ENCODE results near the gene ATP1B3.
"Not testable (repeated sequence)": the region's sequence is repeated elsewhere in the genome, so short reads cannot be mapped to it uniquely, and the experiment has no call there.

ATP1B3 gene

GRCh38 chr3:141950572-141951493 lies 74.4 kb downstream of the ATP1B3 start:
- Histone ChIP-seq H3K9ac (ENCODE audit: low read length) (no peak overlapping the region), H3K9me3 (ENCODE audit: low read length) (no peaks in the 10 kb centered on the region), H3K27ac (ENCODE audit: low read depth, low read length) (no peak overlapping the region), H3K36me3 (ENCODE audit: insufficient read depth, low read length) (peaks cover 5% of the 10 kb centered on the region), H3K4me3 (ENCODE audit: low read depth in 1 of 2, low read length in 2 of 2) (no peak overlapping the region), H3K4me1 (ENCODE audit: insufficient read depth, low read length) (peaks cover 4% of the 10 kb centered on the region), H3K27me3 (ENCODE audit: control insufficient read depth in 1 of 2, insufficient read depth in 2 of 2, low read length in 2 of 2) (no peaks in the 10 kb centered on the region)

DNA sequence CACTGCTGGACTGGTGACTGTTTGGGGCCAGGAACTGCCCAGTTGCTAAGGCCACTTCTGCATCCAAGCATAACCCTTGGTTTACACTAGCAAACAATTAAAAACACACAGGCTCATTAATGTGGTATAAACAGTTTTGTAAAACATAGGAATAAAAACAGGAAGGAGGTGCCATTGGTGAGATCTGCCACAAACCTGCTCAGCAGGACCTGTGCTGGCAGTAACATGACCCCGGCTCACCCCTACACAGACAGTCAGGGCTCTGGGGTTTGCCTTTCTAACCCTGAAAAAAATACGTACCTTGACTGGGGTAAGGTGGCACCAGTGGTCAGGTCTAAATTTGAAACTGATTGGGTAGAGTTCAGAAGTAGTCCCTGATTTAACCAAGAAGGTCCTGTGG lies 76.2 kb downstream of the ATP1B3 start:
- Histone ChIP-seq H3K9me3 (ENCODE audit: low read length) (no peaks in the 10 kb centered on the region), H3K36me3 (ENCODE audit: insufficient read depth, low read length) (peaks cover 5% of the 10 kb centered on the region), H3K4me3 (ENCODE audit: low read depth in 1 of 2, low read length in 2 of 2) (no peak overlapping the region), H3K4me1 (ENCODE audit: insufficient read depth, low read length) (peaks cover 4% of the 10 kb centered on the region), H3K27ac (ENCODE audit: low read depth, low read length) (no peak overlapping the region), H3K9ac (ENCODE audit: low read length) (no peak overlapping the region), H3K27me3 (ENCODE audit: control insufficient read depth in 1 of 2, insufficient read depth in 2 of 2, low read length in 2 of 2) (no peaks in the 10 kb centered on the region)

GRCh38 chr3:141955175-141955574 lies 78.7 kb downstream of the ATP1B3 start:
- H3K4me1 ChIP-seq (ENCODE audit: insufficient read depth, low read length) = peaks cover 4% of the 10 kb centered on the region
- no peaks in the 10 kb centered on the region for H3K27me3 ChIP-seq (ENCODE audit: control insufficient read depth in 1 of 2, insufficient read depth in 2 of 2, low read length in 2 of 2)
- H3K9ac ChIP-seq (ENCODE audit: low read length) = no peak overlapping the region
- H3K4me3 ChIP-seq (ENCODE audit: low read depth in 1 of 2, low read length in 2 of 2) = peak overlapping the region in 1 of 2 donors; percentile 8
- H3K9me3 ChIP-seq (ENCODE audit: low read length) = no peaks in the 10 kb centered on the region
- H3K36me3 ChIP-seq (ENCODE audit: insufficient read depth, low read length) = peaks cover 1% of the 10 kb centered on the region
- H3K27ac ChIP-seq (ENCODE audit: low read depth, low read length) = no peak overlapping the region

DNA sequence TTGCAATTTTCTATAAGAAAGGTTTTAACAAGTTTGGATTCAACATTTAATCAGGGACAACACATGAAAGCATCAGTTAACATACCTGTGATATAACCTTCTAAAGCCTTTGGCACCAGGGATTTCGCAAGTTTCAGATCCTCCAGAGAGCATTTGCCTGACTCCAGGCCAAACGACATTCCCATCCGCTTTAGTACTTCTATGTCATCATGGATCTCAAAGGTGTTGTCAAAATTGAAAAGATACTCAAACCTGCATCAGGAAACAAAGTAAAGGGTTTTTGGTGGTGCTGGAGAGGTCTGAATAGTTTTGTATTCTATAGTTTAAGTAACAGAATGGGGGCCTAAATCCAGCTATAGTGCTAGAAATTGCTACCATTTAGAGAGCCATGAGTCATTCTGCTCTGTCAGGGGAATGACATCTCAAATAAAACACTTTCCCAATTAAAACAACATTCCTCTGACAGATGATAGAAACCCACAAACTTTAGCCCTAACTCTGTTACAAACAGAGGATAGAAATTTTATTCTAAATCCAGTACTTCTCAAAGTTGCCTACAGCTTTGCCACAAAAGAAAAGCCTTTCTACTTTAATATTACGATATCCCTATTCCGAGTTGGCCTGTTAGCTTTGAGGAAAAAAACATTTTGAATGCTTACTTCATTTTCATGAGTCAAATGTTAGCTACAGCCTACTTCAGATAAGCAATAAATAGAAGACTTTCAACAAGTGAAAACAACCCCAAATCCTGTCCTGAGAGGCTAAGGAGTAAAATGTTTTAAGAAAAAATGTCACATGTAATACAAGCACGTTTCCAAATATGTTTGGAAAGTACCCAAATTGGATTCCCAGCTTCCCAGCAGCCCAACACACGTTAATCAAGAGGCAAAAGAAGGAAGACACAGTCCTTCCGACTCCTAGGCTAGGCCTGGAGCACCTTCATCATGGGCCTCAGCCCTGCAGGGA lies 83.4 kb downstream of the ATP1B3 start:
- peaks cover 6% of the 10 kb centered on the region for H3K36me3 ChIP-seq (ENCODE audit: insufficient read depth, low read length)
- H3K9ac ChIP-seq (ENCODE audit: low read length) = no peak overlapping the region
- H3K4me1 ChIP-seq (ENCODE audit: insufficient read depth, low read length) = peaks cover 4% of the 10 kb centered on the region
- no peak overlapping the region for H3K4me3 ChIP-seq (ENCODE audit: low read depth in 1 of 2, low read length in 2 of 2)
- no peaks in the 10 kb centered on the region for H3K27me3 ChIP-seq (ENCODE audit: control insufficient read depth in 1 of 2, insufficient read depth in 2 of 2, low read length in 2 of 2)
- H3K27ac ChIP-seq (ENCODE audit: low read depth, low read length) = peak overlapping the region; percentile 46
- no peaks in the 10 kb centered on the region for H3K9me3 ChIP-seq (ENCODE audit: low read length)

DNA sequence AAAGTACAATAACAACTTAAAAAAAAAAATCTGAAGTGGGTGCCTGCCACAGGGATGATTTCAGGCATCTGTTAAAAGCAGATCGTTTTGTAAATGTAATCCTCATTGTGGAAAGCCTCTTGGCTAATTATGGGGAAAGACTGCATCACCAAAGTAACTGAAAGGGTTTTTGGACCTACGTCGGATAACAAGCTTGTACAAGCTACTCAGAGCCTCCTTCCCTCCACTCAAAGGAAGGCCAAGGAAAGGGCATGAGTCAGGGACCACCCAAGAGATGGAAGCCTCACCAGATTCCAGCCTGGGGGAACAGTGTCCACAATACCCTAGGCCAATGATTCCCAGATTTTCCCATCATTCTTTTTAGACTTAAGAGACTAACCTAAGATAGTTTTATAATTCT lies 84.3 kb downstream of the ATP1B3 start:
- no peaks in the 10 kb centered on the region for H3K9me3 ChIP-seq (ENCODE audit: low read length)
- H3K27me3 ChIP-seq (ENCODE audit: control insufficient read depth in 1 of 2, insufficient read depth in 2 of 2, low read length in 2 of 2) = no peaks in the 10 kb centered on the region
- H3K27ac ChIP-seq (ENCODE audit: low read depth, low read length) = no peak overlapping the region
- no peak overlapping the region for H3K9ac ChIP-seq (ENCODE audit: low read length)
- H3K36me3 ChIP-seq (ENCODE audit: insufficient read depth, low read length) = peaks cover 6% of the 10 kb centered on the region
- no peaks in the 10 kb centered on the region for H3K4me1 ChIP-seq (ENCODE audit: insufficient read depth, low read length)
- no peak overlapping the region for H3K4me3 ChIP-seq (ENCODE audit: low read depth in 1 of 2, low read length in 2 of 2)

- Histone ChIP-seq H3K27ac (ENCODE audit: low read depth, low read length) (no peak overlapping the region), H3K9ac (ENCODE audit: low read length) (no peak overlapping the region), H3K36me3 (ENCODE audit: insufficient read depth, low read length) (peaks cover 6% of the 10 kb centered on the region), H3K4me3 (ENCODE audit: low read depth in 1 of 2, low read length in 2 of 2) (no peak overlapping the region), H3K4me1 (ENCODE audit: insufficient read depth, low read length) (no peaks in the 10 kb centered on the region), H3K9me3 (ENCODE audit: low read length) (no peaks in the 10 kb centered on the region), H3K27me3 (ENCODE audit: control insufficient read depth in 1 of 2, insufficient read depth in 2 of 2, low read length in 2 of 2) (no peaks in the 10 kb centered on the region)
Observed at GRCh38 chr3:141963301-141963700, 86.9 kb downstream of the ATP1B3 start.

DNA sequence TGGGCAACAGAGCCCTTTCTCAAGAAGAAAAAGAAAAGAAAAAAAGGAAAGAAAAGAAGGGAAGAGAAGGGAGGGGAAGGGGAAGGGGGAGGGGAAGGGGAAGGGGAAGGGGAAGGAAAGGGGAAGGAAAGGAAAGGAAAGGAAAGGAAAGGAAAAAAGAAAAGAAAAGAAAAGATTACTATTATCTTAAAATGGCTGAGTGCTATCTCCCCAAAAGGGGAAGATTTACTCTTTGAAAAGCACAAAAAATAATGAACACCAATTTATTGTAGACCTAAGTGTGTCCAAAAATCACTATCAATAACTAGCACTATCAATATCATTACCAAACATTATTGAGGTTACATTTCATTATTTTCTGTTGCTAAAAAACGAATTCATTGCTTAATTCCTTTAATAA lies 89.0 kb downstream of the ATP1B3 start:
- no peak overlapping the region for H3K27ac ChIP-seq (ENCODE audit: low read depth, low read length)
- no peaks in the 10 kb centered on the region for H3K9me3 ChIP-seq (ENCODE audit: low read length)
- H3K4me1 ChIP-seq (ENCODE audit: insufficient read depth, low read length) = no peaks in the 10 kb centered on the region
- H3K9ac ChIP-seq (ENCODE audit: low read length) = no peak overlapping the region
- H3K36me3 ChIP-seq (ENCODE audit: insufficient read depth, low read length) = peaks cover 6% of the 10 kb centered on the region
- no peak overlapping the region for H3K4me3 ChIP-seq (ENCODE audit: low read depth in 1 of 2, low read length in 2 of 2)
- no peaks in the 10 kb centered on the region for H3K27me3 ChIP-seq (ENCODE audit: control insufficient read depth in 1 of 2, insufficient read depth in 2 of 2, low read length in 2 of 2)

- Histone ChIP-seq H3K9ac (ENCODE audit: low read length) (no peak overlapping the region), H3K4me3 (ENCODE audit: low read depth in 1 of 2, low read length in 2 of 2) (no peak overlapping the region), H3K9me3 (ENCODE audit: low read length) (no peaks in the 10 kb centered on the region), H3K4me1 (ENCODE audit: insufficient read depth, low read length) (no peaks in the 10 kb centered on the region), H3K27ac (ENCODE audit: low read depth, low read length) (no peak overlapping the region), H3K27me3 (ENCODE audit: control insufficient read depth in 1 of 2, insufficient read depth in 2 of 2, low read length in 2 of 2) (no peaks in the 10 kb centered on the region), H3K36me3 (ENCODE audit: insufficient read depth, low read length) (no peaks in the 10 kb centered on the region)
Observed at GRCh38 chr3:141969711-141970110, 93.3 kb downstream of the ATP1B3 start.

DNA sequence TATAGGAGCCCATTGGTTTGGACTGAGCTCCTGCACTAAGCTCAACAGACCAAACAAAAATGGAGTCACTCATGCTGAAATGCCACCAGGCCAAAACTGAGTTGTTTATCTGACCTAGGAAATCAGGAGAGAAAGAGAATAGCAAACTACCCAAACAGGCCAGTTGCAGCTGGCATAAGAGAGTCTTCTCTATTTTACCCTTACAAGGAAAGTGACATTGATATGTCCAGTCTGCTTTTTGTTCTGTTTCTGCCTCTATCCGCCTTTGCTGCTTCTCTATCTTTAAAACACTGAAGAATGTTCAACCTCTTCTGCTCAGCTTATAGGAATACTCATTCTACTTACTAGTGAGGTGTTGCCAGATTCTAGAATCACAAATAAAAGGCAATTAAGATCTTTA lies 95.1 kb downstream of the ATP1B3 start:
- Histone ChIP-seq H3K4me1 (ENCODE audit: insufficient read depth, low read length) (no peaks in the 10 kb centered on the region), H3K9me3 (ENCODE audit: low read length) (no peaks in the 10 kb centered on the region), H3K4me3 (ENCODE audit: low read depth in 1 of 2, low read length in 2 of 2) (no peak overlapping the region), H3K27ac (ENCODE audit: low read depth, low read length) (no peak overlapping the region), H3K36me3 (ENCODE audit: insufficient read depth, low read length) (no peaks in the 10 kb centered on the region), H3K27me3 (ENCODE audit: control insufficient read depth in 1 of 2, insufficient read depth in 2 of 2, low read length in 2 of 2) (no peaks in the 10 kb centered on the region), H3K9ac (ENCODE audit: low read length) (no peak overlapping the region)

DNA sequence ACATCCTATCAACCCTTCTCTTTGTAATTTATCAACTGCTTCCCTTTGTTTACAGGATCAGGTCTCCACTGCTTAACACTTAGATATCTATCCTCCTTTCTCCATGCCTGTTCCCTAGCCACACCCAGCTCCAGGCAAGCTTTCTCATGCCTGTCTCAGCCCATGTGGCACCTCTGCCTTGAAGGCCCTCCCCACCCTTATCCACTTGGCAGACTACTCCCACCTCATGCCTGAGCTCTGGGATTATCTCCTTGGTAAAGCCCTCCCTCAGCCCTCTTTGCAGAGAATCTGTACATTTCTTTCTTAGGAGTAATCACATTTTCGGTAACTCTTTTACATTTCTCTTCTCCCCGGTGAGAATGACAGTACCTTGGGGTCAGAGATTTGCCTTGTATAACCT lies 96.0 kb downstream of the ATP1B3 start:
- no peaks in the 10 kb centered on the region for H3K9me3 ChIP-seq (ENCODE audit: low read length)
- H3K27me3 ChIP-seq (ENCODE audit: control insufficient read depth in 1 of 2, insufficient read depth in 2 of 2, low read length in 2 of 2) = no peaks in the 10 kb centered on the region
- no peaks in the 10 kb centered on the region for H3K4me1 ChIP-seq (ENCODE audit: insufficient read depth, low read length)
- no peak overlapping the region for H3K9ac ChIP-seq (ENCODE audit: low read length)
- no peak overlapping the region for H3K4me3 ChIP-seq (ENCODE audit: low read depth in 1 of 2, low read length in 2 of 2)
- H3K27ac ChIP-seq (ENCODE audit: low read depth, low read length) = no peak overlapping the region
- no peaks in the 10 kb centered on the region for H3K36me3 ChIP-seq (ENCODE audit: insufficient read depth, low read length)

- H3K36me3 ChIP-seq (ENCODE audit: insufficient read depth, low read length); H3K9me3 ChIP-seq (ENCODE audit: low read length); H3K27me3 ChIP-seq (ENCODE audit: control insufficient read depth in 1 of 2, insufficient read depth in 2 of 2, low read length in 2 of 2): not testable (repeated sequence)
Observed at GRCh38 chr3:141974777-141975176, 98.3 kb downstream of the ATP1B3 start.

More at GRCh38 chr3:141974777-141975176, 98.3 kb downstream of the ATP1B3 start:
- H3K27ac ChIP-seq (ENCODE audit: low read depth, low read length); H3K4me1 ChIP-seq (ENCODE audit: insufficient read depth, low read length); H3K9ac ChIP-seq (ENCODE audit: low read length); H3K4me3 ChIP-seq (ENCODE audit: low read depth in 1 of 2, low read length in 2 of 2): not testable (repeated sequence)

Data from muscle layer of colon (tissue), 2 donors.